ENCODE measurements around the gene CYBRD1.

CYBRD1 gene

GRCh38 chr2:171598713-171599319, 76.5 kb downstream of the CYBRD1 start:
- DNase-seq (ENCODE audit: low read depth, low spot score), result peak; percentile 70
- in situ Hi-C loops (cut with HindIII; ENCODE audit: low sequenced_read_pairs), result no loop called here
- H3K4me3 ChIP-seq (ENCODE audit: low read depth, low read length), result no peak overlapping the region
- TF ChIP-seq, protein P1, sequence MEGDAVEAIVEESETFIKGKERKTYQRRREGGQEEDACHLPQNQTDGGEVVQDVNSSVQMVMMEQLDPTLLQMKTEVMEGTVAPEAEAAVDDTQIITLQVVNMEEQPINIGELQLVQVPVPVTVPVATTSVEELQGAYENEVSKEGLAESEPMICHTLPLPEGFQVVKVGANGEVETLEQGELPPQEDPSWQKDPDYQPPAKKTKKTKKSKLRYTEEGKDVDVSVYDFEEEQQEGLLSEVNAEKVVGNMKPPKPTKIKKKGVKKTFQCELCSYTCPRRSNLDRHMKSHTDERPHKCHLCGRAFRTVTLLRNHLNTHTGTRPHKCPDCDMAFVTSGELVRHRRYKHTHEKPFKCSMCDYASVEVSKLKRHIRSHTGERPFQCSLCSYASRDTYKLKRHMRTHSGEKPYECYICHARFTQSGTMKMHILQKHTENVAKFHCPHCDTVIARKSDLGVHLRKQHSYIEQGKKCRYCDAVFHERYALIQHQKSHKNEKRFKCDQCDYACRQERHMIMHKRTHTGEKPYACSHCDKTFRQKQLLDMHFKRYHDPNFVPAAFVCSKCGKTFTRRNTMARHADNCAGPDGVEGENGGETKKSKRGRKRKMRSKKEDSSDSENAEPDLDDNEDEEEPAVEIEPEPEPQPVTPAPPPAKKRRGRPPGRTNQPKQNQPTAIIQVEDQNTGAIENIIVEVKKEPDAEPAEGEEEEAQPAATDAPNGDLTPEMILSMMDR (IDR thresholded peaks at IDR 0.05; ENCODE audit: low read depth, low read length), result peak; percentile 79

GRCh38 chr2:171600126-171600525, 77.9 kb downstream of the CYBRD1 start:
- in situ Hi-C loops (cut with HindIII; ENCODE audit: low sequenced_read_pairs), result no loop called here
- H3K4me3 ChIP-seq (ENCODE audit: low read depth, low read length), result no peak overlapping the region
- TF ChIP-seq, protein P1 (IDR thresholded peaks at IDR 0.05; ENCODE audit: low read depth, low read length), result no peak
- DNase-seq (ENCODE audit: low read depth, low spot score), result no peak

GRCh38 chr2:171602352-171602751, 80.1 kb downstream of the CYBRD1 start:
- no peak for DNase-seq (ENCODE audit: low read depth, low spot score)
- in situ Hi-C loops (cut with HindIII; ENCODE audit: low sequenced_read_pairs), result no loop called here
- TF ChIP-seq, protein P1 (IDR thresholded peaks at IDR 0.05; ENCODE audit: low read depth, low read length), result no peak
- no peak overlapping the region for H3K4me3 ChIP-seq (ENCODE audit: low read depth, low read length)
